H9 (cell line): Measurements from ENCODE around the gene OBI1. TPM values are rescaled to one million over a fixed set of nuclear protein-coding genes. Genes with fewer than 3 reads are reported as not detected.

Experiments
- DNase-seq: peaks from one replicate; pipeline ENCODE4 v3.0.0-alpha.2; 2017
- H2AFZ ChIP-seq: one replicate; pipeline ENCODE4 v1.6.1; 2013; ENCODE audit warnings: mild to moderate bottlenecking, low read length, control low read depth, moderate library complexity
- H2AK5ac ChIP-seq: 2 replicates; pipeline ENCODE4 v1.6.1; 2013; ENCODE audit warnings: low read length, control low read depth, mixed read lengths; ENCODE audit not compliant: insufficient read length
- H2BK120ac ChIP-seq: one replicate; pipeline ENCODE4 v1.6.1; 2013; ENCODE audit warnings: low read depth, mild to moderate bottlenecking, low read length, control low read depth, inconsistent platforms; ENCODE audit not compliant: poor library complexity, severe bottlenecking
- H2BK12ac ChIP-seq: 2 replicates; pipeline ENCODE4 v1.6.1; 2013; ENCODE audit warnings: low read length, control low read depth, mixed read lengths, low read depth; ENCODE audit not compliant: insufficient read length
- H2BK15ac ChIP-seq: 2 replicates; pipeline ENCODE4 v1.6.1; 2013; ENCODE audit warnings: low read depth, low read length, control low read depth
- H2BK20ac ChIP-seq: one replicate; pipeline ENCODE4 v1.6.1; 2013; ENCODE audit warnings: low read depth, mild to moderate bottlenecking, low read length, control low read depth, inconsistent platforms; ENCODE audit not compliant: poor library complexity, severe bottlenecking
- H2BK5ac ChIP-seq: 2 replicates; pipeline ENCODE4 v1.6.1; 2013; ENCODE audit warnings: low read length, control low read depth, mixed read lengths; ENCODE audit not compliant: insufficient read length
- H3K14ac ChIP-seq: 2 replicates; pipeline ENCODE4 v1.6.1; 2013; ENCODE audit warnings: low read length, control low read depth; ENCODE audit not compliant: insufficient read depth
- H3K18ac ChIP-seq: 2 replicates; pipeline ENCODE4 v1.6.1; 2013; ENCODE audit warnings: low read depth, mild to moderate bottlenecking, mixed read lengths, low read length, control low read depth; ENCODE audit not compliant: insufficient read length
- H3K23ac ChIP-seq: 2 replicates; pipeline ENCODE4 v1.6.1; 2013; ENCODE audit warnings: low read length, control low read depth, mixed read lengths, low read depth; ENCODE audit not compliant: insufficient read length
- H3K23me2 ChIP-seq: 2 replicates; pipeline ENCODE4 v1.6.1; 2013; ENCODE audit warnings: low read depth, mild to moderate bottlenecking, mixed read lengths, low read length, control low read depth; ENCODE audit not compliant: insufficient read length, poor library complexity, severe bottlenecking
- H3K27ac ChIP-seq: 2 replicates; pipeline ENCODE4 v1.5.1; 2013; ENCODE audit warnings: low read length, control low read depth, mixed read lengths, low read depth; ENCODE audit not compliant: insufficient read length
- H3K27me3 ChIP-seq: 2 replicates; pipeline ENCODE4 v1.6.1; 2013; ENCODE audit warnings: low read length, control low read depth, inconsistent platforms; ENCODE audit not compliant: insufficient read depth
- H3K4ac ChIP-seq: 2 replicates; pipeline ENCODE4 v1.6.1; 2013; ENCODE audit warnings: low read depth, mild to moderate bottlenecking, control low read depth, inconsistent platforms, low read length, moderate library complexity
- H3K4me1 ChIP-seq: 2 replicates; pipeline ENCODE4 v1.6.1; 2013; ENCODE audit warnings: low read length, control low read depth, inconsistent platforms; ENCODE audit not compliant: insufficient read depth
- H3K4me2 ChIP-seq: 2 replicates; pipeline ENCODE4 v1.6.1; 2013; ENCODE audit warnings: low read length, control low read depth, mixed read lengths; ENCODE audit not compliant: insufficient read length, insufficient read depth
- H3K56ac ChIP-seq: 2 replicates; pipeline ENCODE4 v1.6.1; 2013; ENCODE audit warnings: low read depth, mild to moderate bottlenecking, mixed read lengths, low read length, control low read depth; ENCODE audit not compliant: insufficient read length
- H3K79me1 ChIP-seq: 2 replicates; pipeline ENCODE4 v1.6.1; 2013; ENCODE audit warnings: low read depth, mild to moderate bottlenecking, moderate library complexity, low read length, control low read depth, inconsistent platforms; ENCODE audit not compliant: insufficient read depth, poor library complexity, severe bottlenecking
- H3K79me2 ChIP-seq: 2 replicates; pipeline ENCODE4 v1.6.1; 2013; ENCODE audit warnings: low read length, control low read depth, inconsistent platforms; ENCODE audit not compliant: insufficient read depth
- H3K9ac ChIP-seq: 2 replicates; pipeline ENCODE4 v1.6.1; 2013; ENCODE audit warnings: low read length, control low read depth, mixed read lengths; ENCODE audit not compliant: insufficient read length; ENCODE audit errors: extremely low read depth
- H3K9me3 ChIP-seq: one replicate; pipeline ENCODE4 v1.6.1; 2013; ENCODE audit warnings: low read depth, low read length, inconsistent platforms; ENCODE audit not compliant: control insufficient read depth
- H3T11ph ChIP-seq: one replicate; pipeline ENCODE4 v1.6.1; 2013; ENCODE audit warnings: mild to moderate bottlenecking, low read length, control low read depth, inconsistent platforms
- H4K20me1 ChIP-seq: one replicate; pipeline ENCODE4 v1.6.1; 2013; ENCODE audit not compliant: control insufficient read depth, insufficient read length, insufficient read depth
- H4K5ac ChIP-seq: 2 replicates; pipeline ENCODE4 v1.6.1; 2013; ENCODE audit warnings: low read depth, mild to moderate bottlenecking, mixed read lengths, low read length, control low read depth; ENCODE audit not compliant: insufficient read length
- H4K8ac ChIP-seq: replicated peaks from 2 replicates; pipeline ENCODE4 v1.6.1; 2013; ENCODE audit warnings: low read length, control low read depth, mixed read lengths, low read depth; ENCODE audit not compliant: insufficient read length
- H4K91ac ChIP-seq: 2 replicates; pipeline ENCODE4 v1.6.1; 2013; ENCODE audit warnings: low read depth, mild to moderate bottlenecking, moderate library complexity, mixed read lengths, low read length, control low read depth; ENCODE audit not compliant: insufficient read length
- H3K27ac Mint-ChIP-seq, 3 experiments: 2 replicates in 2 of 3; 3 replicates in 1 of 3; pipeline ENCODE4 v1.8.0; 2020 to 2021; ENCODE audit warnings: mixed read lengths in 3 of 3, mild to moderate bottlenecking in 1 of 3, moderate library complexity in 1 of 3
- H3K27me3 Mint-ChIP-seq: 2 replicates; pipeline ENCODE4 v1.8.0; 2021; ENCODE audit warnings: low read depth, mild to moderate bottlenecking, moderate library complexity, mixed read lengths
- H3K36me3 Mint-ChIP-seq, 3 experiments: 2 replicates in 2 of 3; 3 replicates in 1 of 3; pipeline ENCODE4 v1.8.0; 2020 to 2021; ENCODE audit warnings: low read depth in 3 of 3, mixed read lengths in 3 of 3; ENCODE audit not compliant: insufficient read depth in 1 of 3
- H3K4me1 Mint-ChIP-seq, 2 experiments: 2 replicates each; pipeline ENCODE4 v1.8.0; 2020; ENCODE audit warnings: mixed read lengths in 2 of 2
- H3K4me3 Mint-ChIP-seq, 2 experiments: 2 replicates in 1 of 2; 3 replicates in 1 of 2; pipeline ENCODE4 v1.8.0; 2020 to 2021; ENCODE audit warnings: mild to moderate bottlenecking in 2 of 2, mixed read lengths in 2 of 2, moderate library complexity in 1 of 2
- H3K9me3 Mint-ChIP-seq, 2 experiments: 2 replicates in 1 of 2; 3 replicates in 1 of 2; pipeline ENCODE4 v1.8.0; 2020; ENCODE audit warnings: mild to moderate bottlenecking in 2 of 2, mixed read lengths in 2 of 2, moderate library complexity in 1 of 2
- WGBS: extraction: QIAGEN DNeasy Blood & Tissue Kit; methylation state at CpG from one replicate; pipeline ENCODE4 v1.1.7; 2013; ENCODE audit warnings: missing lambda C conversion rate, low lambda C conversion rate, mixed read lengths; ENCODE audit not compliant: insufficient read length; ENCODE audit errors: extremely low coverage; 5-methylcytosine and 5-hydroxymethylcytosine counted together
- total RNA-seq: library from RNA; stranded (reverse); gene quantifications from 2 replicates; pipeline ENCODE4 v1.2.1, GENCODE V29; 2021
- TF ChIP-seq, protein P1 (sequence below): fragments of 200-600 bp; sonication (generic); conservative IDR thresholded peaks from 3 replicates; pipeline ENCODE4 v1.8.0; 2021; ENCODE audit warnings: antibody characterized with exemption, mild to moderate bottlenecking

OBI1 gene
- total RNA-seq, 1 experiment from 2014 or later: 24.4 TPM

DNA sequence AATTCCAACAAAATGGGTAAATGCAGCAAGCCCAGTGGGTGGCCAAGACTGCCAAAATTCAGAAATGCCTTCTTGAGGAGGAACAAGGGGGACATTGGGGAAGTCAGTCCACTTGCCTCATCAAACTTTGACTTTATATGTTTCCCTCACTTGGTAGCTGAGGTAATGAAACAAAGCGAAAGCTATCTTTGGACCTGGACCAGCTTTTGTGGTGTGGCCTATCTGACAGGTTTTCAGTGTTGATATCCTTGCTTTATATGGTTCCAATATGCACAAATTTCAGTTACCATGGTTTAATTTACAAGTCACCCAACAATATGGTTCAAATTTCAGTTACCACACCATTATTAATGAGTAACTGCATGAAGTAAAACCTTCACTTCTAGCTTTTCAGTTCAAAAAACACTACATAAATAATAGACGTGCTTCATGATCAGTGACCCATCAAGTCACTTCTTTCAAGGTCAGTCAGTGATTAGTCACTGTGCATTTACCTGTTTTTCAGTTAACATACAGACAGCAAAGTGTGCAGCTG is 38.0 kb downstream of the OBI1 start:
- H3K27ac ChIP-seq: no peak overlapping the region
- H3T11ph ChIP-seq: no peak overlapping the region
- TF ChIP-seq, protein P1, sequence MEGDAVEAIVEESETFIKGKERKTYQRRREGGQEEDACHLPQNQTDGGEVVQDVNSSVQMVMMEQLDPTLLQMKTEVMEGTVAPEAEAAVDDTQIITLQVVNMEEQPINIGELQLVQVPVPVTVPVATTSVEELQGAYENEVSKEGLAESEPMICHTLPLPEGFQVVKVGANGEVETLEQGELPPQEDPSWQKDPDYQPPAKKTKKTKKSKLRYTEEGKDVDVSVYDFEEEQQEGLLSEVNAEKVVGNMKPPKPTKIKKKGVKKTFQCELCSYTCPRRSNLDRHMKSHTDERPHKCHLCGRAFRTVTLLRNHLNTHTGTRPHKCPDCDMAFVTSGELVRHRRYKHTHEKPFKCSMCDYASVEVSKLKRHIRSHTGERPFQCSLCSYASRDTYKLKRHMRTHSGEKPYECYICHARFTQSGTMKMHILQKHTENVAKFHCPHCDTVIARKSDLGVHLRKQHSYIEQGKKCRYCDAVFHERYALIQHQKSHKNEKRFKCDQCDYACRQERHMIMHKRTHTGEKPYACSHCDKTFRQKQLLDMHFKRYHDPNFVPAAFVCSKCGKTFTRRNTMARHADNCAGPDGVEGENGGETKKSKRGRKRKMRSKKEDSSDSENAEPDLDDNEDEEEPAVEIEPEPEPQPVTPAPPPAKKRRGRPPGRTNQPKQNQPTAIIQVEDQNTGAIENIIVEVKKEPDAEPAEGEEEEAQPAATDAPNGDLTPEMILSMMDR: no peak
- DNase-seq: no peak
- no peak overlapping the region for H2AK5ac ChIP-seq
- no peaks in the 10 kb centered on the region for H3K23me2 ChIP-seq
- no peaks in the 10 kb centered on the region for H3K4me1 Mint-ChIP-seq
- no peaks in the 10 kb centered on the region for H3K79me1 ChIP-seq
- H2BK15ac ChIP-seq: no peak overlapping the region
- H3K14ac ChIP-seq: no peak overlapping the region
- no peak overlapping the region for H2BK120ac ChIP-seq
- no peaks in the 10 kb centered on the region for H3K27me3 Mint-ChIP-seq
- H3K27ac Mint-ChIP-seq: no peak overlapping the region
- no peak overlapping the region for H3K4me2 ChIP-seq
- H3K56ac ChIP-seq: no peak overlapping the region
- no peak overlapping the region for H2AFZ ChIP-seq
- H3K4me1 ChIP-seq: no peaks in the 10 kb centered on the region
- H3K9me3 ChIP-seq: no peaks in the 10 kb centered on the region
- no peak overlapping the region for H4K91ac ChIP-seq
- H3K27me3 ChIP-seq: no peaks in the 10 kb centered on the region
- H3K23ac ChIP-seq: no peak overlapping the region
- no peak overlapping the region for H2BK5ac ChIP-seq
- H3K4me3 Mint-ChIP-seq: no peak overlapping the region
- no peaks in the 10 kb centered on the region for H3K79me2 ChIP-seq
- WGBS: no CpG with 5 or more reads among the region's 2 CpGs
- H3K9me3 Mint-ChIP-seq: no peaks in the 10 kb centered on the region
- H3K9ac ChIP-seq: no peak overlapping the region
- no peak overlapping the region for H2BK20ac ChIP-seq
- no peak overlapping the region for H2BK12ac ChIP-seq
- H3K4ac ChIP-seq: no peak overlapping the region
- H4K5ac ChIP-seq: no peak overlapping the region
- no peak overlapping the region for H3K18ac ChIP-seq
- peaks cover 6 to 23% (median 22%) of the 10 kb centered on the region in 3 experiments; a peak in 6 of 7 replicates for H3K36me3 Mint-ChIP-seq
- H4K20me1 ChIP-seq: no peaks in the 10 kb centered on the region
- no peak overlapping the region for H4K8ac ChIP-seq
